HG03575 (cell line): Measurements from ENCODE around the gene PTGES3.

Source experiments
- ATAC-seq: cut with Tn5 transposase; IDR thresholded peaks from one replicate; pipeline ENCODE4 v1.9.1; 2021; ENCODE audit not compliant: unreplicated experiment, insufficient number of reproducible peaks, low FRiP score; ENCODE audit errors: extremely low read depth

The PTGES3 gene

GRCh38 chr12:56633468-56634241 lies 54.4 kb downstream of the PTGES3 start:
- no peak for ATAC-seq

- ATAC-seq: no peak
These were observed 55.2 kb downstream of the PTGES3 start for GRCh38 chr12:56632701-56633467.

GRCh38 chr12:56631790-56632700 lies 56.0 kb downstream of the PTGES3 start:
- no peak for ATAC-seq

GRCh38 chr12:56630180-56630632 lies 57.9 kb downstream of the PTGES3 start, which contains the start of gene BAZ2A:
TSS of gene BAZ2A (minus strand) at chr12:56630326. CDS start at chr12:56617530, 12,796 bp downstream.
- ATAC-seq: no peak

- ATAC-seq: no peak
These were observed 58.5 kb downstream of the PTGES3 start for GRCh38 chr12:56629459-56630179.

GRCh38 chr12:56628671-56629458 lies 59.2 kb downstream of the PTGES3 start:
- no peak for ATAC-seq

GRCh38 chr12:56626701-56627100 lies 61.4 kb downstream of the PTGES3 start:
- no peak for ATAC-seq

- ATAC-seq: no peak
These were observed 65.5 kb downstream of the PTGES3 start for GRCh38 chr12:56622535-56622934.

GRCh38 chr12:56616925-56617324 lies 71.2 kb downstream of the PTGES3 start:
- no peak for ATAC-seq

- ATAC-seq: no peak
These were observed 71.8 kb downstream of the PTGES3 start for GRCh38 chr12:56616244-56616643.

- ATAC-seq: no peak
These were observed 73.5 kb downstream of the PTGES3 start for GRCh38 chr12:56614627-56615026.
